ENCODE measurements around the gene ZNF280B. TPM values are rescaled to one million over a fixed set of nuclear protein-coding genes. Genes with fewer than 3 reads are reported as not detected.

Gene ZNF280B
- total and polyA plus RNA-seq, 9 of the 15 experiments (the other 6 are each of a cell fraction or from before 2014, with no cell fraction given), result 7.7 to 29.9 (median 20.0) TPM

- TF ChIP-seq HMGXB4 (CRISPR knock-in tag; IDR thresholded peaks at IDR 0.05) (peak; percentile 99), MTF1 (CRISPR knock-in tag; IDR thresholded peaks at IDR 0.05; ENCODE audit: borderline replicate concordance) (no peak), ERF (CRISPR knock-in tag; IDR thresholded peaks at IDR 0.05) (no peak), ZKSCAN1 (IDR thresholded peaks at IDR 0.05; ENCODE audit: low read depth, low read length) (no peak), POLR2AphosphoS5 (IDR thresholded peaks at IDR 0.05; ENCODE audit: control insufficient read depth, insufficient read depth, low read depth, low read length) (no peak), ATF3 (IDR thresholded peaks at IDR 0.05) (no peak), ATF3 (CRISPR knock-in tag; conservative IDR thresholded peaks at IDR 0.05) (peak; percentile 96)
Observed at GRCh38 chr22:22556995-22557925, 48.7 kb upstream of the ZNF280B start (continued).

All from K562 (cell line).